K562 (cell line): ENCODE results near the gene GALNT9. TPM values are rescaled to one million over a fixed set of nuclear protein-coding genes. Genes with fewer than 3 reads are reported as not detected.

Source experiments
- ATAC-seq: fragments of 200-7000 bp; cut with Tn5 transposase; 3 replicates; pipeline ENCODE4 v1.9.1; 2020; ENCODE audit warnings: moderate library complexity
- BruUV-seq: library from RNA; stranded (reverse); fragments of 400-500 nt; replicated peaks from 2 replicates; lab custom pipeline; 2021; lab: Mats Ljungman, UMichigan
- CTCF ChIA-PET: fragments of 300-600 bp; formaldehyde crosslinking; extraction: SDS; loops from one replicate; lab custom pipeline; 2021; ENCODE audit warnings: low intra/inter-chr PET ratio; lab: Yijun Ruan, JAX
- POLR2A ChIA-PET: fragments of 300-600, 350-650 bp; sonication (Branson Sonifier 250); formaldehyde crosslinking; extraction: SDS; loops from one replicate; lab custom pipeline; 2021; ENCODE audit warnings: antibody characterized with exemption, inconsistent platforms; lab: Yijun Ruan, JAX
- DNase-seq, 4 experiments: peaks; one replicate each; pipeline versions ENCODE4 v3.0.0 to v3.0.0-alpha.2; 2011 to 2018; ENCODE audit warnings: low spot score in 3 of 4, mixed read lengths in 3 of 4; ENCODE audit errors: extremely low read depth in 1 of 4
- FAIRE-seq: peaks from 2 replicates; lab custom pipeline; 2011; peaks lifted over from hg19 to GRCh38; lab: Jason Lieb, UNC
- H2AFZ ChIP-seq: 2 replicates; pipeline ENCODE4 v1.6.0; 2011; ENCODE audit warnings: low read depth, low read length, control low read depth, inconsistent platforms
- H3K27ac ChIP-seq: fragments of 200-600 bp; 3 replicates; pipeline ENCODE4 v1.8.0; 2011; ENCODE audit warnings: low read depth, mild to moderate bottlenecking, control low read depth, inconsistent platforms, low read length, moderate library complexity, mixed read lengths; ENCODE audit errors: extremely low read depth
- H3K27me3 ChIP-seq, 2 experiments: fragments of 300-600 bp in 1 of 2; 2 replicates in 1 of 2; 3 replicates in 1 of 2; pipeline versions ENCODE4 v1.6.0 to v1.8.0; 2011; ENCODE audit warnings: inconsistent platforms in 2 of 2, low read length in 2 of 2, mild to moderate bottlenecking in 1 of 2, mixed read lengths in 1 of 2, moderate library complexity in 1 of 2; ENCODE audit not compliant: control insufficient read depth in 2 of 2, insufficient read depth in 2 of 2
- H3K36me3 ChIP-seq: fragments of 300-600 bp; 3 replicates; pipeline ENCODE4 v1.8.0; 2011; ENCODE audit warnings: mild to moderate bottlenecking, low read length, inconsistent platforms; ENCODE audit not compliant: control insufficient read depth, insufficient read depth
- H3K4me1 ChIP-seq, 2 experiments: fragments of 200-600 bp in 1 of 2; replicated peaks in 1 of 2; 2 replicates in 1 of 2; 3 replicates in 1 of 2; pipeline versions ENCODE4 v1.5.1 to v1.8.0; 2011; ENCODE audit warnings: inconsistent platforms in 2 of 2, low read length in 2 of 2, mild to moderate bottlenecking in 1 of 2, mixed read lengths in 1 of 2, moderate library complexity in 1 of 2; ENCODE audit not compliant: control insufficient read depth in 2 of 2, insufficient read depth in 2 of 2
- H3K4me2 ChIP-seq: 2 replicates; pipeline ENCODE4 v1.6.1; 2011; ENCODE audit warnings: low read length, control low read depth, inconsistent platforms, mixed read lengths; ENCODE audit not compliant: insufficient read depth
- H3K4me3 ChIP-seq: fragments of 200-600 bp; sonication (generic), shearing (Covaris generic); 2 replicates; pipeline ENCODE4 v1.5.1; 2016; ENCODE audit warnings: control low read depth, inconsistent platforms
- H3K79me2 ChIP-seq: fragments of 200-600 bp; 3 replicates; pipeline ENCODE4 v1.8.0; 2011; ENCODE audit warnings: low read length, inconsistent platforms; ENCODE audit not compliant: control insufficient read depth, insufficient read depth
- H3K9ac ChIP-seq, 2 experiments: 2 replicates each; pipeline versions ENCODE4 v1.6.0 to v1.6.1; 2011; ENCODE audit warnings: low read depth in 2 of 2, low read length in 2 of 2, control low read depth in 1 of 2, inconsistent platforms in 1 of 2, mild to moderate bottlenecking in 1 of 2, mixed read lengths in 1 of 2; ENCODE audit not compliant: insufficient read depth in 1 of 2
- H3K9me1 ChIP-seq: one replicate; pipeline ENCODE4 v1.6.0; 2011; ENCODE audit warnings: inconsistent platforms, mild to moderate bottlenecking, low read length, moderate library complexity; ENCODE audit not compliant: control insufficient read depth, insufficient read depth
- H3K9me3 ChIP-seq: replicated peaks from 2 replicates; pipeline ENCODE4 v1.5.1; 2011; ENCODE audit warnings: low read depth, low read length, inconsistent platforms; ENCODE audit not compliant: control insufficient read depth, insufficient read depth
- H4K20me1 ChIP-seq: replicated peaks from 2 replicates; pipeline ENCODE4 v1.6.1; 2011; ENCODE audit warnings: low read length, inconsistent platforms, mixed read lengths; ENCODE audit not compliant: control insufficient read depth, insufficient read depth
- ARID3B ChIP-seq: fragments of 250-450 bp; sonication (Bioruptor Pico); IDR thresholded peaks from 2 replicates; pipeline ENCODE4 v1.4.0; 2020; ENCODE audit warnings: borderline replicate concordance
- ASH1L ChIP-seq: fragments of 450-650 bp; IDR thresholded peaks from 2 replicates; pipeline ENCODE4 v1.6.1; 2018; ENCODE audit warnings: borderline replicate concordance, mild to moderate bottlenecking, low read depth; ENCODE audit not compliant: partially characterized antibody
- CEBPG ChIP-seq, 3 experiments: fragments of 200-800 bp in 1 of 3; sonication (Bioruptor generic) in 1 of 3; sonication (generic) in 1 of 3; formaldehyde crosslinking in 1 of 3; IDR thresholded peaks in 2 of 3; conservative IDR thresholded peaks in 1 of 3; 2 replicates each; pipeline versions ENCODE4 v1.6.1 to v1.8.0; 2016 to 2022; ENCODE audit warnings: missing compliant biosample characterization in 2 of 3, missing genetic modification characterization in 2 of 3, mild to moderate bottlenecking in 1 of 3, missing genetic modification reagents in 1 of 3
- CHD1 ChIP-seq: fragments of 200-600 bp; sonication (generic); IDR thresholded peaks from one replicate; pipeline ENCODE4 v1.6.1; 2012; ENCODE audit warnings: mild to moderate bottlenecking, moderate library complexity, low read length, inconsistent platforms
- CREM ChIP-seq: IDR thresholded peaks from 2 replicates; pipeline ENCODE4 v1.6.1; 2014; ENCODE audit warnings: antibody characterized with exemption, low read depth
- PHTF2 ChIP-seq: fragments of 250-450 bp; sonication (Bioruptor Pico); IDR thresholded peaks from 2 replicates; pipeline ENCODE4 v1.5.0; 2021; ENCODE audit warnings: mild to moderate bottlenecking
- POLR2G ChIP-seq: fragments of 200-400 bp; formaldehyde crosslinking; IDR thresholded peaks from 2 replicates; pipeline ENCODE4 v1.6.1; 2017; ENCODE audit warnings: low read depth, mild to moderate bottlenecking, antibody characterized with exemption, low read length, moderate library complexity
- PTRF ChIP-seq: fragments of 450-650 bp; IDR thresholded peaks from 2 replicates; pipeline ENCODE4 v1.6.1; 2016; ENCODE audit warnings: mild to moderate bottlenecking, missing genetic modification characterization, missing compliant biosample characterization
- RFX1 ChIP-seq: fragments of 450-650 bp; IDR thresholded peaks from 2 replicates; pipeline ENCODE4 v1.6.1; 2016; ENCODE audit warnings: mild to moderate bottlenecking, moderate library complexity
- SMARCA4 ChIP-seq: fragments of 450-650 bp; IDR thresholded peaks from 2 replicates; pipeline ENCODE4 v1.6.1; 2016
- SRSF7 ChIP-seq: fragments of 200-400 bp; formaldehyde crosslinking; optimal IDR thresholded peaks from 2 replicates; pipeline ENCODE3; 2017; ENCODE audit warnings: mild to moderate bottlenecking, low read depth, low read length
- ZBTB1 ChIP-seq: sonication (generic); formaldehyde crosslinking; IDR thresholded peaks from 2 replicates; pipeline ENCODE4 v1.8.1; 2023; ENCODE audit warnings: missing genetic modification reagents, low read depth, mild to moderate bottlenecking, borderline replicate concordance
- ZNF384 ChIP-seq: IDR thresholded peaks from 2 replicates; pipeline ENCODE4 v1.6.1; 2012; ENCODE audit warnings: low read depth, low read length, improper control_type of control experiment
- ZNF395 ChIP-seq: fragments of 200-800 bp; sonication (Bioruptor generic); IDR thresholded peaks from 2 replicates; pipeline ENCODE4 v1.6.1; 2017; ENCODE audit warnings: missing genetic modification characterization, missing compliant biosample characterization
- ZNF764 ChIP-seq: fragments of 250-450 bp; sonication (Bioruptor Pico); IDR thresholded peaks from 2 replicates; pipeline ENCODE4 v1.4.0; 2020; ENCODE audit warnings: low read depth, mild to moderate bottlenecking, moderate library complexity
- ZNF79 ChIP-seq: fragments of 250-450 bp; sonication (Bioruptor Pico); IDR thresholded peaks from 2 replicates; pipeline ENCODE4 v1.4.0; 2020; ENCODE audit warnings: low read depth, mild to moderate bottlenecking, moderate library complexity
- WGBS: fragments of 100-300 bp; shearing (Covaris generic); methylation state at CpG from one replicate; pipeline ENCODE4 v1.1.6; 2016; ENCODE audit warnings: low coverage, mixed read lengths; ENCODE audit not compliant: insufficient coverage; ENCODE audit errors: missing lambda C conversion rate; 5-methylcytosine and 5-hydroxymethylcytosine counted together
- in situ Hi-C: fragments of 300-500 bp; cut with MboI; formaldehyde crosslinking; loops from 4 replicates; pipeline ENCODE4 v1.15.0; 2018; ENCODE audit warnings: inconsistent platforms, mixed read lengths
- intact Hi-C: fragments of 100-400 bp; cut with micrococcal nuclease; formaldehyde crosslinking; loops from 2 replicates; pipeline ENCODE4 v1.14.2; 2022
- polyA plus RNA-seq, 8 experiments: library from polyadenylated mRNA; depleted of rRNA in 4 of 8; stranded (reverse) in 5 of 8; unstranded in 3 of 8; fragments of >200 nt; fragmentation: Nextera tagmentation in 2 of 8; fragmentation: Illumina TruSeq in 1 of 8; extraction: Ambion mirVana in 2 of 8; extraction: Trizol in 1 of 8; gene quantifications; 2 replicates each; pipeline versions ENCODE4 v1.2.1 to v1.2.3, GENCODE V29; 2011 to 2014; ENCODE audit warnings: inconsistent platforms in 1 of 8, missing spikeins in 1 of 8
- total RNA-seq, 7 experiments: library from RNA; depleted of rRNA in 6 of 7; stranded (reverse); fragments of >200 nt in 6 of 7; fragmentation: Illumina TruSeq in 2 of 7; extraction: Trizol in 2 of 7; gene quantifications; 2 replicates each; pipeline versions ENCODE4 v1.2.1 to v1.2.3, GENCODE V29; 2011 to 2021; ENCODE audit warnings: low replicate concordance in 1 of 7

Gene GALNT9
- total and polyA plus RNA-seq, 9 of the 15 experiments (the other 6 are each of a cell fraction or from before 2014, with no cell fraction given): not detected

- TF ChIP-seq POLR2G (0 out of 2 replicates have a peak, but pooled peaks have one; percentile 30), ASH1L (no peak)
- TF ChIP-seq, all 486 proteins: peak for 1
Measured at GRCh38 chr12:132151145-132151765, 178.1 kb downstream of the GALNT9 start (continued).

GRCh38 chr12:132150780-132151144 is 178.6 kb downstream of the GALNT9 start:
- CTCF ChIA-PET: no interaction called here
- H3K9me3 ChIP-seq: peaks cover 2% of the 10 kb centered on the region; the same call in 1 of the 2 replicates
- no peaks in the 10 kb centered on the region; the same call in 1 of the 2 replicates for H4K20me1 ChIP-seq
- H3K4me2 ChIP-seq: no peak overlapping the region
- DNase-seq (no peak), ATAC-seq (no peak), FAIRE-seq (no peak)
- in situ Hi-C loops (no loop called here), intact Hi-C loops (loop anchor here (10.0 kb wide), 2 partner anchors 64 to 264 kb away; no protein-coding TSS in a partner anchor)
- POLR2A ChIA-PET: no interaction called here
- peaks cover 47% of the 10 kb centered on the region; the same call in 2 of the 3 replicates for H3K36me3 ChIP-seq
- no TSS peak for BruUV-seq
- H3K27ac ChIP-seq: no peak overlapping the region
- H3K4me1 ChIP-seq: peaks cover 0 to 43% of the 10 kb centered on the region in 2 experiments; a peak in 3 of 5 replicates
- WGBS: 93% methylated on average over 6 of the region's 6 CpGs
- H2AFZ ChIP-seq: no peak overlapping the region
- peaks cover 4% of the 10 kb centered on the region for H3K9me1 ChIP-seq
- peaks cover 19% of the 10 kb centered on the region for H3K79me2 ChIP-seq
- H3K27me3 ChIP-seq: no peaks in the 10 kb centered on the region
- no peak overlapping the region for H3K4me3 ChIP-seq
- no peak overlapping the region for H3K9ac ChIP-seq
- TF ChIP-seq ZNF79 (no peak), SRSF7 (no peak), ZNF764 (CRISPR knock-in tag) (no peak), CEBPG (CRISPR knock-in tag; IDR thresholded peaks at IDR 0.05) (no peak), CEBPG (tag; conservative IDR thresholded peaks at IDR 0.05 in 1 of 2, IDR thresholded peaks at IDR 0.05 in 1 of 2) (no peak), SMARCA4 (no peak), ZNF395 (CRISPR knock-in tag) (no peak), ZNF384 (no peak), ARID3B (CRISPR knock-in tag) (no peak), CREM (no peak), PTRF (tag) (no peak), ZBTB1 (no peak), CHD1 (no peak), RFX1 (no peak), PHTF2 (CRISPR knock-in tag) (no peak)
